IMR-90 (cell line): ENCODE results near the gene NDUFS3. TPM values are rescaled to one million over a fixed set of nuclear protein-coding genes. Genes with fewer than 3 reads are reported as not detected.

ENCODE experiments used
- ATAC-seq: fragments of 200-7000 bp; cut with Tn5 transposase; 2 replicates; pipeline ENCODE4 v1.9.1; 2020; ENCODE audit warnings: low read depth, mild to moderate bottlenecking, moderate library complexity
- BruUV-seq: library from RNA; stranded (reverse); fragments of 400-500 nt; replicated peaks from 2 replicates; lab custom pipeline; 2021; lab: Mats Ljungman, UMichigan
- CTCF ChIA-PET: fragments of 300-600 bp; formaldehyde crosslinking; extraction: SDS; loops from one replicate; lab custom pipeline; 2021; ENCODE audit warnings: antibody characterized with exemption; lab: Yijun Ruan, JAX
- POLR2A ChIA-PET: fragments of 300-600 bp; sonication (Branson Sonifier 250); formaldehyde crosslinking; loops from one replicate; lab custom pipeline; 2022; ENCODE audit warnings: antibody characterized with exemption; ENCODE audit not compliant: unreplicated experiment; lab: Charles Lee
- DNase-seq: peaks from one replicate; pipeline ENCODE4 v3.0.0; 2013
- H2AFZ ChIP-seq: replicated peaks from 2 replicates; pipeline ENCODE3; 2013; ENCODE audit warnings: low read length, mild to moderate bottlenecking; ENCODE audit not compliant: poor library complexity
- H2AK5ac ChIP-seq: 2 replicates; pipeline ENCODE4 v1.6.1; 2013; ENCODE audit warnings: low read depth, low read length, inconsistent platforms
- H2AK9ac ChIP-seq: replicated peaks from 2 replicates; pipeline ENCODE3; 2013; ENCODE audit warnings: mild to moderate bottlenecking, low read depth, low read length, moderate library complexity; ENCODE audit not compliant: poor library complexity
- H2BK120ac ChIP-seq: 2 replicates; pipeline ENCODE4 v1.6.1; 2013; ENCODE audit warnings: low read depth, low read length, inconsistent platforms
- H2BK15ac ChIP-seq: 3 replicates; pipeline ENCODE4 v1.6.1; 2013; ENCODE audit warnings: low read depth, low read length, inconsistent platforms
- H2BK20ac ChIP-seq: 2 replicates; pipeline ENCODE4 v1.6.1; 2013; ENCODE audit warnings: low read depth, mild to moderate bottlenecking, inconsistent platforms, low read length, moderate library complexity
- H2BK5ac ChIP-seq: 2 replicates; pipeline ENCODE4 v1.6.1; 2013; ENCODE audit warnings: mild to moderate bottlenecking, low read depth, low read length, inconsistent platforms; ENCODE audit not compliant: poor library complexity, severe bottlenecking
- H3K14ac ChIP-seq: replicated peaks from 2 replicates; pipeline ENCODE4 v1.6.1; 2013; ENCODE audit warnings: low read depth, low read length, inconsistent platforms
- H3K18ac ChIP-seq: 2 replicates; pipeline ENCODE4 v1.6.1; 2013; ENCODE audit warnings: low read depth, low read length, control low read depth
- H3K23ac ChIP-seq: 2 replicates; pipeline ENCODE4 v1.6.1; 2013; ENCODE audit warnings: low read depth, low read length, inconsistent platforms
- H3K27ac ChIP-seq: 2 replicates; pipeline ENCODE4 v1.5.1; 2013; ENCODE audit warnings: mild to moderate bottlenecking, control low read depth, low read length; ENCODE audit not compliant: insufficient read depth
- H3K27me3 ChIP-seq: 2 replicates; pipeline ENCODE4 v1.6.1; 2013; ENCODE audit warnings: low read length; ENCODE audit not compliant: control insufficient read depth, insufficient read depth
- H3K36me3 ChIP-seq: 2 replicates; pipeline ENCODE4 v1.6.1; 2013; ENCODE audit warnings: low read length, mixed read lengths; ENCODE audit not compliant: control insufficient read depth, insufficient read depth
- H3K4ac ChIP-seq: 2 replicates; pipeline ENCODE4 v1.6.1; 2013; ENCODE audit warnings: low read depth, low read length, inconsistent platforms
- H3K4me1 ChIP-seq: 2 replicates; pipeline ENCODE4 v1.6.1; 2013; ENCODE audit warnings: low read length, mixed read lengths; ENCODE audit not compliant: control insufficient read depth, insufficient read depth
- H3K4me2 ChIP-seq: 2 replicates; pipeline ENCODE4 v1.6.1; 2013; ENCODE audit warnings: low read depth, mild to moderate bottlenecking, control low read depth, low read length, moderate library complexity
- H3K4me3 ChIP-seq: 2 replicates; pipeline ENCODE4 v1.5.1; 2013; ENCODE audit warnings: low read depth, mild to moderate bottlenecking, control low read depth, low read length, moderate library complexity; ENCODE audit not compliant: insufficient read depth
- H3K56ac ChIP-seq: 2 replicates; pipeline ENCODE4 v1.6.1; 2013; ENCODE audit warnings: low read length, inconsistent platforms; ENCODE audit not compliant: insufficient read depth; ENCODE audit errors: extremely low read depth
- H3K79me1 ChIP-seq, 2 experiments: 2 replicates each; pipeline ENCODE4 v1.6.1; 2013; ENCODE audit warnings: low read length in 2 of 2, inconsistent platforms in 1 of 2, low read depth in 1 of 2
- H3K9ac ChIP-seq: 2 replicates; pipeline ENCODE4 v1.6.1; 2013; ENCODE audit warnings: low read depth, low read length, control low read depth
- H3K9me1 ChIP-seq: 2 replicates; pipeline ENCODE4 v1.6.1; 2013; ENCODE audit warnings: low read length, inconsistent platforms; ENCODE audit not compliant: insufficient read depth
- H3K9me3 ChIP-seq: 2 replicates; pipeline ENCODE4 v1.6.1; 2013; ENCODE audit warnings: low read length; ENCODE audit not compliant: control insufficient read depth, insufficient read depth
- H4K20me1 ChIP-seq: 2 replicates; pipeline ENCODE4 v1.6.1; 2013; ENCODE audit warnings: low read length, inconsistent platforms; ENCODE audit not compliant: insufficient read depth
- H4K5ac ChIP-seq: 2 replicates; pipeline ENCODE4 v1.6.1; 2013; ENCODE audit warnings: mild to moderate bottlenecking, low read depth, low read length, control low read depth
- H4K8ac ChIP-seq, 2 experiments: 2 replicates each; pipeline ENCODE4 v1.6.1; 2013; ENCODE audit warnings: low read depth in 2 of 2, low read length in 2 of 2, control low read depth in 1 of 2, inconsistent platforms in 1 of 2
- H4K91ac ChIP-seq: 2 replicates; pipeline ENCODE4 v1.6.1; 2013; ENCODE audit warnings: low read depth, low read length, inconsistent platforms; ENCODE audit not compliant: insufficient read depth
- CEBPB ChIP-seq: IDR thresholded peaks from 2 replicates; pipeline ENCODE4 v1.6.1; 2012; ENCODE audit warnings: low read depth, low read length, improper control_type of control experiment
- CHD1 ChIP-seq: IDR thresholded peaks from 2 replicates; pipeline ENCODE4 v1.6.1; 2012; ENCODE audit warnings: low read depth, low read length, improper control_type of control experiment
- CTCF ChIP-seq: conservative IDR thresholded peaks from 2 replicates; pipeline ENCODE4 v1.5.1; 2012; ENCODE audit warnings: mild to moderate bottlenecking, low read depth, low read length, improper control_type of control experiment
- ELK1 ChIP-seq: fragments of 150-350 bp; IDR thresholded peaks from 2 replicates; pipeline ENCODE4 v1.6.1; 2016; ENCODE audit warnings: low read depth, mild to moderate bottlenecking, low read length, moderate library complexity, borderline replicate concordance
- FOS ChIP-seq: fragments of 150-350 bp; IDR thresholded peaks from 2 replicates; pipeline ENCODE4 v1.6.1; 2016; ENCODE audit warnings: low read depth, low read length
- MAFK ChIP-seq: IDR thresholded peaks from 2 replicates; pipeline ENCODE4 v1.6.1; 2012; ENCODE audit warnings: low read depth, low read length, improper control_type of control experiment
- NFE2L2 ChIP-seq: fragments of 150-350 bp; IDR thresholded peaks from 2 replicates; pipeline ENCODE4 v1.6.1; 2016; ENCODE audit warnings: low read depth, mild to moderate bottlenecking, low read length
- POLR2A ChIP-seq: IDR thresholded peaks from 2 replicates; pipeline ENCODE4 v1.6.1; 2012; ENCODE audit warnings: mild to moderate bottlenecking, low read depth, low read length
- RAD21 ChIP-seq: IDR thresholded peaks from 2 replicates; pipeline ENCODE4 v1.6.1; 2012; ENCODE audit warnings: low read length, improper control_type of control experiment
- RCOR1 ChIP-seq: IDR thresholded peaks from 2 replicates; pipeline ENCODE4 v1.6.1; 2012; ENCODE audit warnings: mild to moderate bottlenecking, low read length, improper control_type of control experiment; ENCODE audit not compliant: insufficient replicate concordance
- RFX5 ChIP-seq: IDR thresholded peaks from 2 replicates; pipeline ENCODE4 v1.8.0; 2012; ENCODE audit warnings: low read depth, mild to moderate bottlenecking, low read length, moderate library complexity
- WGBS, 2 experiments: methylation state at CpG; one replicate each; pipeline versions ENCODE4 v1.1.5 to v1.1.7; 2013; ENCODE audit warnings: missing lambda C conversion rate in 2 of 2; ENCODE audit not compliant: insufficient read length in 1 of 2; ENCODE audit errors: extremely low coverage in 2 of 2; 5-methylcytosine and 5-hydroxymethylcytosine counted together
- dilution Hi-C: fragments of 300-500 bp; cut with HindIII; formaldehyde crosslinking; loops from one replicate; pipeline ENCODE4 v1.14.3; 2018; ENCODE audit warnings: low sequenced_read_pairs; ENCODE audit not compliant: unreplicated experiment
- in situ Hi-C: fragments of 300-500 bp; cut with MboI; formaldehyde crosslinking; loops from 3 replicates; pipeline ENCODE4 v1.14.3; 2019; ENCODE audit warnings: low sequenced_read_pairs, inconsistent platforms, mixed read lengths
- intact Hi-C: fragments of 100-400 bp; cut with micrococcal nuclease; formaldehyde crosslinking; loops from 2 replicates; pipeline ENCODE4 v1.10.0; 2022
- polyA plus RNA-seq, 3 experiments: library from polyadenylated mRNA; depleted of rRNA; stranded (reverse); fragments of >200 nt; gene quantifications; 2 replicates each; pipeline ENCODE4 v1.2.3, GENCODE V29; 2012; ENCODE audit warnings: low replicate concordance in 1 of 3
- total RNA-seq: library from RNA; depleted of rRNA; stranded (reverse); fragments of >200 nt; gene quantifications from 2 replicates; pipeline ENCODE4 v1.2.3, GENCODE V29; 2012

Gene NDUFS3
- total and polyA plus RNA-seq, 2 of the 4 experiments (the other 2 are of a cell fraction) = 77.1 to 108 TPM

- TF ChIP-seq RFX5 (no peak), POLR2A (no peak), NFE2L2 (no peak), CHD1 (no peak), ELK1 (no peak), CTCF (no peak), CEBPB (no peak), MAFK (no peak), FOS (no peak), RCOR1 (no peak), RAD21 (no peak)
- CTCF ChIA-PET = no interaction called here
Observed at GRCh38 chr11:47531666-47532065, 47.2 kb upstream of the NDUFS3 start.

More at GRCh38 chr11:47531666-47532065, 47.2 kb upstream of the NDUFS3 start:
- H3K79me1 ChIP-seq = peaks cover 3 to 73% of the 10 kb centered on the region in 2 experiments; a peak in 3 of 4 replicates
- no peak overlapping the region for H3K27ac ChIP-seq
- no peak overlapping the region for H2BK5ac ChIP-seq
- dilution Hi-C loops (no loop called here), in situ Hi-C loops (no loop called here), intact Hi-C loops (loop anchor here (10.0 kb wide), 1 partner anchor 47 kb away; no protein-coding TSS in a partner anchor)
- no peaks in the 10 kb centered on the region for H3K27me3 ChIP-seq
- no peak overlapping the region for H2BK20ac ChIP-seq
- no peak for ATAC-seq
- peaks cover 96% of the 10 kb centered on the region for H4K20me1 ChIP-seq
- H3K56ac ChIP-seq = no peak overlapping the region
- no CpG with 5 or more reads among the region's 3 CpGs for WGBS, 2 experiments
- H2BK120ac ChIP-seq = no peak overlapping the region
- no peak overlapping the region for H4K8ac ChIP-seq
- H2BK15ac ChIP-seq = no peak overlapping the region
- H3K4me3 ChIP-seq = no peak overlapping the region
- H3K4ac ChIP-seq = no peak overlapping the region
- no peak overlapping the region for H2AK5ac ChIP-seq
- no TSS peak for BruUV-seq
- H3K14ac ChIP-seq = no peak overlapping the region
- H2AK9ac ChIP-seq = no peak overlapping the region
- no peak for DNase-seq
- peaks cover 11% of the 10 kb centered on the region for H3K4me1 ChIP-seq
- H3K4me2 ChIP-seq = no peak overlapping the region
- H3K18ac ChIP-seq = no peak overlapping the region
- H2AFZ ChIP-seq = no peak overlapping the region
- H3K9me1 ChIP-seq = 0 out of 2 replicates have a peak, but pooled peaks cover 6% of the 10 kb centered on the region
- no peaks in the 10 kb centered on the region; the same call in none of the 2 replicates for H3K36me3 ChIP-seq
- POLR2A ChIA-PET = no interaction called here
- H4K5ac ChIP-seq = no peak overlapping the region
- no peak overlapping the region for H3K9ac ChIP-seq
- H3K23ac ChIP-seq = no peak overlapping the region
- no peaks in the 10 kb centered on the region for H3K9me3 ChIP-seq
- no peak overlapping the region for H4K91ac ChIP-seq
